Body of pancreas (tissue), 4 donors: ENCODE data around the gene IFNE. TPM values are rescaled to one million over a fixed set of nuclear protein-coding genes. Genes with fewer than 3 reads are reported as not detected.

Experiments used
- ATAC-seq: fragments of 150-250 bp; one replicate; pipeline ENCODE4 v1.9.1; 2016
- DNase-seq, 4 donors: peaks; one replicate each; pipeline ENCODE4 v3.0.0-alpha.2; 2019
- H3K27ac ChIP-seq, 4 donors: fragments of 200-600 bp; sonication (generic); 1 replicate in 3 of 4; 2 replicates in 1 of 4; pipeline versions ENCODE4 v1.5.1 to v1.6.1; 2016 to 2019; ENCODE audit warnings: mild to moderate bottlenecking in 1 of 4, mixed read lengths in 1 of 4, moderate library complexity in 1 of 4
- H3K27me3 ChIP-seq, 2 donors: fragments of 200-600 bp; sonication (generic); one replicate each; pipeline ENCODE4 v1.6.0; 2016; ENCODE audit warnings: mild to moderate bottlenecking in 1 of 2
- H3K36me3 ChIP-seq, 2 donors: fragments of 200-600 bp; sonication (generic); replicated peaks in 1 of 2; 2 replicates each; pipeline ENCODE4 v1.5.1; 2016; ENCODE audit warnings: low read depth in 2 of 2; ENCODE audit not compliant: insufficient read depth in 1 of 2
- H3K4me1 ChIP-seq: fragments of 200-600 bp; sonication (generic); one replicate; pipeline ENCODE4 v1.6.0; 2016
- H3K4me3 ChIP-seq, 2 donors: fragments of 200-600 bp; sonication (generic); 1 replicate in 1 of 2; 2 replicates in 1 of 2; pipeline ENCODE4 v1.5.1; 2016 to 2019
- H3K9me3 ChIP-seq, 3 donors: fragments of 200-600 bp; sonication (generic); 1 replicate in 2 of 3; 2 replicates in 1 of 3; pipeline ENCODE4 v1.5.1; 2016
- CTCF ChIP-seq, 7 experiments: fragments of 450-650 bp in 4 of 7; fragments of 200-600 bp in 3 of 7; sonication (generic) in 3 of 7; IDR thresholded peaks; one replicate each; pipeline ENCODE4 v1.5.1; 2016 to 2019; ENCODE audit warnings: antibody characterized with exemption in 7 of 7
- POLR2A ChIP-seq, 3 donors: fragments of 450-650 bp; IDR thresholded peaks; one replicate each; pipeline ENCODE4 v1.6.1; 2016; ENCODE audit warnings: antibody characterized with exemption in 3 of 3, mild to moderate bottlenecking in 2 of 3
- WGBS, 2 donors: methylation state at CpG; one replicate each; pipeline ENCODE4 v1.1.5; 2017; 5-methylcytosine and 5-hydroxymethylcytosine counted together
- intact Hi-C: fragments of 100-400 bp; cut with DNase I; formaldehyde crosslinking; loops from one replicate; pipeline ENCODE4 v1.15.1; 2023
- total RNA-seq, 2 donors: library from RNA; depleted of rRNA; stranded (reverse); fragments of >200 nt; gene quantifications; one replicate each; pipeline ENCODE4 v1.1.0, GENCODE V29; 2016

IFNE gene
- total RNA-seq, 2 donors from 2014 or later: 0.26 TPM; not detected in 1

- 54 to 73% methylated on average over 2 of the region's 2 CpGs for WGBS, 2 donors
- DNase-seq (no peak), ATAC-seq (no peak)
- Histone ChIP-seq H3K4me1 (no peaks in the 10 kb centered on the region), H3K27me3 (no peaks in the 10 kb centered on the region), H3K9me3 (no peaks in the 10 kb centered on the region), H3K4me3 (no peak overlapping the region), H3K27ac (no peak overlapping the region), H3K36me3 (no peaks in the 10 kb centered on the region)
- intact Hi-C loops: no loop called here
- no peak for TF ChIP-seq CTCF (IDR thresholded peaks at IDR 0.05)
Measured at GRCh38 chr9:21504113-21504512, 22.0 kb upstream of the IFNE start.

- no peaks in the 10 kb centered on the region for H3K36me3 ChIP-seq
- no peak overlapping the region for H3K4me3 ChIP-seq
- ATAC-seq (no peak), DNase-seq (no peak)
- H3K27me3 ChIP-seq: no peaks in the 10 kb centered on the region
- TF ChIP-seq POLR2A (IDR thresholded peaks at IDR 0.05): no peak
- no peak for TF ChIP-seq CTCF (IDR thresholded peaks at IDR 0.05)
- WGBS, 2 donors: 59 to 68% methylated on average over 1 of the region's 1 CpG
- H3K9me3 ChIP-seq: no peaks in the 10 kb centered on the region
- intact Hi-C loops: no loop called here
- H3K27ac ChIP-seq: no peak overlapping the region
- H3K4me1 ChIP-seq: no peaks in the 10 kb centered on the region
Measured at GRCh38 chr9:21502586-21502985, 20.5 kb upstream of the IFNE start.

DNA sequence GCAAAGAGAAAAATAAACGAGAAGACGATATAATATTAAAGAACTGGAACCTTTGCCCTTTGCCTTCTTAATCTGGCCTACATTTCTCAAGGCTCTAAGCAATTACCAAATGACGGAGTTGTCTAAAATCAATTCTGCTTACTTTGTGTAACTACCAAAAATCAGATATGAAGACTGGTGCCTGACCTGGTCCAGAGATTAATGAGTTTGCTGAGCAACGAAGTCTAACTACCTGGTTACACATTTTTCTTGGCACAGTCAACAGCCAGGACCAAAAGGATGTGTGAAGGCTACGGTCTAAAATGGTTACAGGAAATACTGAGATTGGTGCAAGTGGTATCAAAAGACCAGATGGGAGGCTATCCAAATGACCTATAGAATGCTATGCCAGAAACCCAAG, 17.8 kb upstream of the IFNE start:
- intact Hi-C loops: no loop called here
- no peak for TF ChIP-seq POLR2A (IDR thresholded peaks at IDR 0.05)
- no peak for TF ChIP-seq CTCF (IDR thresholded peaks at IDR 0.05)
- Histone ChIP-seq H3K4me3 (no peak overlapping the region), H3K27me3 (no peaks in the 10 kb centered on the region), H3K4me1 (no peaks in the 10 kb centered on the region), H3K36me3 (no peaks in the 10 kb centered on the region), H3K9me3 (no peaks in the 10 kb centered on the region), H3K27ac (no peak overlapping the region)
- ATAC-seq: peak; percentile 58
- WGBS, 2 donors: 15 to 18% methylated on average over 5 of the region's 5 CpGs
- peak in 1 of 4 donors; percentile 13 for DNase-seq

- no peaks in the 10 kb centered on the region for H3K27me3 ChIP-seq
- 15 to 28% methylated on average over 1 of the region's 1 CpG for WGBS, 2 donors
- ATAC-seq (no peak), DNase-seq (no peak)
- intact Hi-C loops: no loop called here
- H3K4me3 ChIP-seq: no peak overlapping the region
- H3K9me3 ChIP-seq: no peaks in the 10 kb centered on the region
- TF ChIP-seq POLR2A (IDR thresholded peaks at IDR 0.05): no peak
- peak in 3 of 7 experiments; percentile 16 to 41 (median 21) for TF ChIP-seq CTCF (IDR thresholded peaks at IDR 0.05)
- H3K4me1 ChIP-seq: no peaks in the 10 kb centered on the region
- H3K27ac ChIP-seq: no peak overlapping the region
- H3K36me3 ChIP-seq: no peaks in the 10 kb centered on the region
Measured at GRCh38 chr9:21491756-21492155, 9.6 kb upstream of the IFNE start.

DNA sequence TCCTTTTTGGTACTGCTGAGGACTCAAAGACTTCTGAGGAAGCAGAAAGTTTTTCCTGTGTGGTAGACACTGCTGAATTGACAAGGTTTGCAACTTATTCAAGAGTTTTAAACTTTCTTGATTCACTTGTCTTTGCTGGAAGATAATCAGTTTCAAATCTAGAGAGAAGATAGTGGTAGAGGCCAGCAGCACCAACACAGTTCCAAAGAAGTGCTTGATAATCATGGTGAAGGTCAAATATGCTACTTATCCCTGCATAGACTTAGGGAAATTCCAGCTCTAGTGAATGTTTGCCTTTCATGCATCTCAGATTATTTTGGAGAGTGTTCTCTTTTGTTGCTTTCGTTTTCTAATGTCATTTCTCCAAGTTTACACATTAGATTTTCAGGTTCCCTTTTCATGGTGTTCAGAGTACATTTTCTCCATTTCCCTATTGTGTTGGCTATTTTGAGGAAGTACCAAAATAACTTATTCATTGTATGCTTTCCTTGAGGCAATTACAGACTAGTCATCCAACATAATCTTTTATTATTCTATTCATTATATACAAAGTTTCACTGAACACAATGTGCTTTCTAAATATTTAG, 550 bp downstream of the IFNE start:
- 3 to 16% methylated on average over 1 of the region's 1 CpG for WGBS, 2 donors
- intact Hi-C loops: no loop called here

More for the DNA sequence above, 550 bp downstream of the IFNE start:
- Histone ChIP-seq H3K27ac (peak overlapping the region in 1 of 4 donors; percentile 42), H3K9me3 (no peaks in the 10 kb centered on the region), H3K4me1 (no peaks in the 10 kb centered on the region), H3K4me3 (no peak overlapping the region), H3K27me3 (no peaks in the 10 kb centered on the region), H3K36me3 (no peaks in the 10 kb centered on the region)
- TF ChIP-seq POLR2A (IDR thresholded peaks at IDR 0.05): no peak
- TF ChIP-seq CTCF (IDR thresholded peaks at IDR 0.05): no peak
- DNase-seq: no peak
- no peak for ATAC-seq
